GM18907 (cell line): ENCODE measurements around the gene SRPK2.
A peak's percentile ranks its signal among the peaks of the same experiment; 100 is the strongest.

Experiments
- ATAC-seq: cut with Tn5 transposase; IDR thresholded peaks from one replicate; pipeline ENCODE4 v1.9.1; 2021; ENCODE audit warnings: mild to moderate bottlenecking, moderate library complexity; ENCODE audit not compliant: unreplicated experiment

SRPK2 gene

GRCh38 chr7:105107458-105107857 lies 281.3 kb downstream of the SRPK2 start:
- ATAC-seq = no peak

GRCh38 chr7:105106473-105106872 lies 282.2 kb downstream of the SRPK2 start:
- no peak for ATAC-seq

GRCh38 chr7:105105579-105105978 lies 283.1 kb downstream of the SRPK2 start:
- ATAC-seq = no peak

GRCh38 chr7:105102557-105103352 lies 286.0 kb downstream of the SRPK2 start:
- no peak for ATAC-seq

GRCh38 chr7:105101864-105102263 lies 286.9 kb downstream of the SRPK2 start:
- ATAC-seq = peak; percentile 53

GRCh38 chr7:105098863-105099515 lies 289.7 kb downstream of the SRPK2 start:
- ATAC-seq = peak; percentile 79

GRCh38 chr7:105097619-105098018 lies 291.1 kb downstream of the SRPK2 start:
- ATAC-seq = no peak

- ATAC-seq = no peak
Measured at GRCh38 chr7:105096306-105096705, 292.4 kb downstream of the SRPK2 start.

- no peak for ATAC-seq
Measured at GRCh38 chr7:105094966-105095365, 293.8 kb downstream of the SRPK2 start.

- ATAC-seq = no peak
Measured at GRCh38 chr7:105088456-105088855, 300.3 kb downstream of the SRPK2 start.

GRCh38 chr7:105087981-105088380 lies 300.7 kb downstream of the SRPK2 start:
- ATAC-seq = no peak

GRCh38 chr7:105086850-105087249 lies 301.9 kb downstream of the SRPK2 start:
- no peak for ATAC-seq

- ATAC-seq = no peak
Measured at GRCh38 chr7:105084581-105084980, 304.1 kb downstream of the SRPK2 start.

GRCh38 chr7:105079348-105079747 lies 309.4 kb downstream of the SRPK2 start:
- no peak for ATAC-seq

- ATAC-seq = no peak
Measured at GRCh38 chr7:105073143-105073542, 315.6 kb downstream of the SRPK2 start.

GRCh38 chr7:105068886-105069285 lies 319.8 kb downstream of the SRPK2 start:
- ATAC-seq = no peak

- ATAC-seq = no peak
Measured at GRCh38 chr7:105067691-105068090, 321.0 kb downstream of the SRPK2 start.
